Cardiac fibroblast (primary cell): ENCODE results near the gene FNDC3B.

Source experiments
- DNase-seq, 2 donors: peaks; one replicate each; pipeline versions ENCODE4 v3.0.0 to v3.0.0-alpha.2; 2010; ENCODE audit warnings: low read depth in 2 of 2
- H3K4me3 ChIP-seq, 2 donors: replicated peaks in 1 of 2; 1 replicate in 1 of 2; 2 replicates in 1 of 2; pipeline ENCODE4 v1.5.1; 2011; ENCODE audit warnings: low read depth in 2 of 2, low read length in 2 of 2, mild to moderate bottlenecking in 2 of 2, moderate library complexity in 1 of 2
- CTCF ChIP-seq: IDR thresholded peaks from one replicate; pipeline ENCODE4 v1.5.1; 2011; ENCODE audit warnings: low read depth, mild to moderate bottlenecking, low read length, inconsistent platforms

Gene FNDC3B

GRCh38 chr3:172147113-172147818, 107.9 kb downstream of the FNDC3B start:
- no peak for DNase-seq
- no peak overlapping the region for H3K4me3 ChIP-seq
- no peak for TF ChIP-seq CTCF

- peak in 1 of 2 donors; percentile 71 for DNase-seq
- no peak for TF ChIP-seq CTCF
These were observed 108.9 kb downstream of the FNDC3B start for GRCh38 chr3:172148241-172148640.

GRCh38 chr3:172148702-172149565, 109.6 kb downstream of the FNDC3B start:
- H3K4me3 ChIP-seq = no peak overlapping the region
- no peak for DNase-seq
- no peak for TF ChIP-seq CTCF

More at GRCh38 chr3:172148241-172148640, 108.9 kb downstream of the FNDC3B start:
- no peak overlapping the region for H3K4me3 ChIP-seq

GRCh38 chr3:172150268-172150667, 110.9 kb downstream of the FNDC3B start:
- no peak for TF ChIP-seq CTCF
- no peak overlapping the region for H3K4me3 ChIP-seq
- DNase-seq = no peak

GRCh38 chr3:172150913-172151650, 111.7 kb downstream of the FNDC3B start:
- DNase-seq = no peak
- no peak overlapping the region for H3K4me3 ChIP-seq
- no peak for TF ChIP-seq CTCF
